ENCODE data around the gene LRRFIP2.
"Not testable (repeated sequence)": the region's sequence is repeated elsewhere in the genome, so short reads cannot be mapped to it uniquely, and the experiment has no call there.

LRRFIP2 gene

DNA sequence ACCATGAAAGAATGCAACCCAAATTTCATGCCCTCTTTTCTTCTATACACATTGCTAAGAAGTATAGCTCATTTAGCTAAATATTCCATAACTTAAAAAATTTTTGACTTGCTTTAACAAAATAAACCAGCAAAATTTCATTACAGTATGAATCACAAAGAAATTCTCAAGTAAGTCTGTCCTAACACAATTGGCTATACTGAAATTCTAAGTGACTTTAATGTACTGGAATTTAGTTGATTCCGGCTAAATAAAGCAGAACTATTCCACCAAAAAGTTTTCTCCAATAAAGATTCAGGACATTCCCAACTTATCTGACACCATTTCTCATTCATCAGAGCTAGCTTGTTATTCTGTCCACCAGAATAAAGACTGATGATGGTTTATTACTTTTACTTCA, 23.8 kb downstream of the LRRFIP2 start:
- ChIA-PET POLR2A (ENCODE audit: low non-redundant PET) (no interaction called here), CTCF (no interaction called here)

DNA sequence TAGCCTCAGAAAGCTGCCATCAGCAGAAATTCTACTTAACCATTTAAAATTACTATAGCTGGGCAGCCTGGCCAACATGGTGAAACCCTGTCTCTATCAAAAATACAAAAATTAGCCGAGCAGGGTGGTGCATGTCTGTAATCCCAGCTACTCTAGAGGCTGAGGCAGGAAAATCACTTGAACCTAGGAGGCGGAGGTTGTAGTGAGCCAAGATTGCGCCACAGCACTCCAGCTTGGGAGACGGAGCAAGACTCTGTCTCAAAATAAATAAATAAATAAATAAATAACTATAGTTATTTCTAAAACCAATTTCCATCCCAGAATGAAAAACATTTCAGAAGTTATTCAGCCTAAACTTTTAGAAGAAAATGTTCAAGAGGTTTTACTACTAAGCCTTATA, 25.1 kb downstream of the LRRFIP2 start:
- ChIA-PET CTCF (interaction anchor here (0.6 kb wide), 1 partner anchor 1133 kb away, joined by 4 read pairs; the partner anchor contains the start of gene SLC22A14), POLR2A (ENCODE audit: low non-redundant PET) (no interaction called here)
- H3K27ac ChIP-seq = no peak overlapping the region
- TF ChIP-seq, protein P1, sequence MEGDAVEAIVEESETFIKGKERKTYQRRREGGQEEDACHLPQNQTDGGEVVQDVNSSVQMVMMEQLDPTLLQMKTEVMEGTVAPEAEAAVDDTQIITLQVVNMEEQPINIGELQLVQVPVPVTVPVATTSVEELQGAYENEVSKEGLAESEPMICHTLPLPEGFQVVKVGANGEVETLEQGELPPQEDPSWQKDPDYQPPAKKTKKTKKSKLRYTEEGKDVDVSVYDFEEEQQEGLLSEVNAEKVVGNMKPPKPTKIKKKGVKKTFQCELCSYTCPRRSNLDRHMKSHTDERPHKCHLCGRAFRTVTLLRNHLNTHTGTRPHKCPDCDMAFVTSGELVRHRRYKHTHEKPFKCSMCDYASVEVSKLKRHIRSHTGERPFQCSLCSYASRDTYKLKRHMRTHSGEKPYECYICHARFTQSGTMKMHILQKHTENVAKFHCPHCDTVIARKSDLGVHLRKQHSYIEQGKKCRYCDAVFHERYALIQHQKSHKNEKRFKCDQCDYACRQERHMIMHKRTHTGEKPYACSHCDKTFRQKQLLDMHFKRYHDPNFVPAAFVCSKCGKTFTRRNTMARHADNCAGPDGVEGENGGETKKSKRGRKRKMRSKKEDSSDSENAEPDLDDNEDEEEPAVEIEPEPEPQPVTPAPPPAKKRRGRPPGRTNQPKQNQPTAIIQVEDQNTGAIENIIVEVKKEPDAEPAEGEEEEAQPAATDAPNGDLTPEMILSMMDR (conservative IDR thresholded peaks at IDR 0.05; ENCODE audit: low read depth) = no peak
- DNase-seq (ENCODE audit: low spot score) = no peak

More for the DNA sequence above, 23.8 kb downstream of the LRRFIP2 start:
- TF ChIP-seq, protein P1 (conservative IDR thresholded peaks at IDR 0.05; ENCODE audit: low read depth) = no peak
- no peak for DNase-seq (ENCODE audit: low spot score)
- H3K27ac ChIP-seq = no peak overlapping the region

- ChIA-PET CTCF (no interaction called here), POLR2A (ENCODE audit: low non-redundant PET) (no interaction called here)
- H3K27ac ChIP-seq = no peak overlapping the region
- no peak for DNase-seq (ENCODE audit: low spot score)
- TF ChIP-seq, protein P1 (conservative IDR thresholded peaks at IDR 0.05; ENCODE audit: low read depth) = no peak
Observed at GRCh38 chr3:37148208-37148607, 26.2 kb downstream of the LRRFIP2 start.

DNA sequence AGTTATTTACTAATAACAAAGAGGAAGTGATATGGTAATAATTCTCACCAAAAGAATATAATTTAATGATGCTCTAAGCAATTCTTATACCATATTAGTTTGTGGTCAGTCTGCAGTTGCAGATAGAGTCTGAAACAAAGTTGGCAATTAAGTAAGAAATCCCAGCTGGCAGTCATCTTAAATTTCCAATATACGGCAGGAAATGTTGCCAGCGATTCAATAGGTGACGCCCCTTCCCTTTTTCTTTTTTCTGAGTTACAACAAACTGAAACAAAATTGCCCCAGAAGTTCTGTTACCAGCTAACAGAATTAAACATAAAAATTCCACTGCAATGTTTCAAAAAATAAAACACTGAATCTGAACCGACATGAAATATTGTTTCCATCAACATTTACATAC, 26.7 kb downstream of the LRRFIP2 start:
- TF ChIP-seq, protein P1 (conservative IDR thresholded peaks at IDR 0.05; ENCODE audit: low read depth) = no peak
- ChIA-PET POLR2A (ENCODE audit: low non-redundant PET) (no interaction called here), CTCF (no interaction called here)
- DNase-seq (ENCODE audit: low spot score) = no peak
- no peak overlapping the region for H3K27ac ChIP-seq

- DNase-seq (ENCODE audit: low spot score); CTCF ChIA-PET; POLR2A ChIA-PET (ENCODE audit: low non-redundant PET); H3K27ac ChIP-seq: not testable (repeated sequence)
Observed at GRCh38 chr3:37146927-37147326, 27.5 kb downstream of the LRRFIP2 start.

GRCh38 chr3:37145611-37146010, 28.8 kb downstream of the LRRFIP2 start:
- H3K27ac ChIP-seq = no peak overlapping the region
- ChIA-PET CTCF (no interaction called here), POLR2A (ENCODE audit: low non-redundant PET) (no interaction called here)
- TF ChIP-seq, protein P1 (conservative IDR thresholded peaks at IDR 0.05; ENCODE audit: low read depth) = no peak
- no peak for DNase-seq (ENCODE audit: low spot score)

GRCh38 chr3:37144806-37145205, 29.6 kb downstream of the LRRFIP2 start:
- ChIA-PET POLR2A (ENCODE audit: low non-redundant PET) (no interaction called here), CTCF (no interaction called here)
- DNase-seq (ENCODE audit: low spot score) = no peak
- no peak overlapping the region for H3K27ac ChIP-seq
- TF ChIP-seq, protein P1 (conservative IDR thresholded peaks at IDR 0.05; ENCODE audit: low read depth) = no peak

Measured in RWPE1 (cell line).